ENCODE results near the gene DHX15.

DNA sequence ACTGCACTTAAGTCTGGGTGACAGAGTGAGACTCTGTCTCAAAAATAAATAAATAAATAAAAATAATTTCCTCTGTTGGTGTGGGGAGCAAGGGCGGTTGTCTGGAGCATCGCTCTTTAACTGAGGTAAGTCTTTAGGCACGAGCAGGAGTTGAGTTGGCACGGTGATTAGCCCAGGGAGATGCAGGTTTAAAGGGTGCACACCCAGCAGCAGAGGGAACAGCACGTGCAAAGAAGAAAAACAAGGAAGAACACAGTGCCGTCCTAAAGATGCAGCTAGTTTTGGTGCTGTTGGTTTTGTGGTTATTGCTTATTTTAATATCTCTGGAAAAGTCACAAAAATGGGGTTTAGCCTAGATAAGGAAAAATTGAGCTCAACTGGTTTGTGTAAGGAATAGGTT is 87.8 kb downstream of the DHX15 start:
- TF ChIP-seq, protein P1, sequence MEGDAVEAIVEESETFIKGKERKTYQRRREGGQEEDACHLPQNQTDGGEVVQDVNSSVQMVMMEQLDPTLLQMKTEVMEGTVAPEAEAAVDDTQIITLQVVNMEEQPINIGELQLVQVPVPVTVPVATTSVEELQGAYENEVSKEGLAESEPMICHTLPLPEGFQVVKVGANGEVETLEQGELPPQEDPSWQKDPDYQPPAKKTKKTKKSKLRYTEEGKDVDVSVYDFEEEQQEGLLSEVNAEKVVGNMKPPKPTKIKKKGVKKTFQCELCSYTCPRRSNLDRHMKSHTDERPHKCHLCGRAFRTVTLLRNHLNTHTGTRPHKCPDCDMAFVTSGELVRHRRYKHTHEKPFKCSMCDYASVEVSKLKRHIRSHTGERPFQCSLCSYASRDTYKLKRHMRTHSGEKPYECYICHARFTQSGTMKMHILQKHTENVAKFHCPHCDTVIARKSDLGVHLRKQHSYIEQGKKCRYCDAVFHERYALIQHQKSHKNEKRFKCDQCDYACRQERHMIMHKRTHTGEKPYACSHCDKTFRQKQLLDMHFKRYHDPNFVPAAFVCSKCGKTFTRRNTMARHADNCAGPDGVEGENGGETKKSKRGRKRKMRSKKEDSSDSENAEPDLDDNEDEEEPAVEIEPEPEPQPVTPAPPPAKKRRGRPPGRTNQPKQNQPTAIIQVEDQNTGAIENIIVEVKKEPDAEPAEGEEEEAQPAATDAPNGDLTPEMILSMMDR (conservative IDR thresholded peaks at IDR 0.05): no peak
- TF ChIP-seq EZH2 (IDR thresholded peaks at IDR 0.05; ENCODE audit: low read depth): no peak
